GM18870 (cell line): Measurements from ENCODE around the gene KIF1B.
"Not testable (repeated sequence)": the region's sequence is repeated elsewhere in the genome, so short reads cannot be mapped to it uniquely, and the experiment has no call there.

ENCODE experiments used
- ATAC-seq: cut with Tn5 transposase; IDR thresholded peaks from one replicate; pipeline ENCODE4 v1.9.1; 2021; ENCODE audit warnings: moderate library complexity; ENCODE audit not compliant: unreplicated experiment

The KIF1B gene

GRCh38 chr1:10229903-10230302 is 19.5 kb downstream of the KIF1B start:
- no peak for ATAC-seq

GRCh38 chr1:10232163-10232562 is 21.8 kb downstream of the KIF1B start:
- ATAC-seq: no peak

- no peak for ATAC-seq
These were observed 26.2 kb downstream of the KIF1B start for GRCh38 chr1:10236405-10237156.

- ATAC-seq: no peak
These were observed 26.8 kb downstream of the KIF1B start for GRCh38 chr1:10237157-10237539.

- ATAC-seq: no peak
These were observed 31.8 kb downstream of the KIF1B start for GRCh38 chr1:10242135-10242534.

- ATAC-seq: no peak
These were observed 32.4 kb downstream of the KIF1B start for GRCh38 chr1:10242811-10243210.

GRCh38 chr1:10245674-10246073 is 35.3 kb downstream of the KIF1B start:
- no peak for ATAC-seq

- ATAC-seq: no peak
These were observed 39.6 kb downstream of the KIF1B start for GRCh38 chr1:10249808-10250457.

- ATAC-seq: no peak
These were observed 40.3 kb downstream of the KIF1B start for GRCh38 chr1:10250663-10251062.

GRCh38 chr1:10251325-10252108 is 41.1 kb downstream of the KIF1B start:
- ATAC-seq: not testable (repeated sequence)

- no peak for ATAC-seq
These were observed 42.1 kb downstream of the KIF1B start for GRCh38 chr1:10252508-10252907.

- no peak for ATAC-seq
These were observed 42.8 kb downstream of the KIF1B start for GRCh38 chr1:10253149-10253548.

GRCh38 chr1:10253755-10254154 is 43.4 kb downstream of the KIF1B start:
- no peak for ATAC-seq

- no peak for ATAC-seq
These were observed 47.5 kb downstream of the KIF1B start for GRCh38 chr1:10257851-10258250.

GRCh38 chr1:10259547-10259946 is 49.2 kb downstream of the KIF1B start:
- not testable (repeated sequence) for ATAC-seq

- ATAC-seq: no peak
These were observed 53.2 kb downstream of the KIF1B start for GRCh38 chr1:10263450-10264082.

GRCh38 chr1:10265027-10265426 is 54.7 kb downstream of the KIF1B start:
- no peak for ATAC-seq

GRCh38 chr1:10265900-10266299 is 55.5 kb downstream of the KIF1B start:
- ATAC-seq: no peak

- ATAC-seq: no peak
These were observed 56.9 kb downstream of the KIF1B start for GRCh38 chr1:10267319-10267718.

- ATAC-seq: no peak
These were observed 57.6 kb downstream of the KIF1B start for GRCh38 chr1:10267921-10268320.

GRCh38 chr1:10271090-10271489 is 60.7 kb downstream of the KIF1B start:
- ATAC-seq: no peak
